HS-5 (cell line): ENCODE data around the gene VWCE.
"Not testable (repeated sequence)": the region's sequence is repeated elsewhere in the genome, so short reads cannot be mapped to it uniquely, and the experiment has no call there.

Experiments
- DNase-seq: peaks from one replicate; pipeline ENCODE4 v3.0.0-alpha.2; 2012; ENCODE audit warnings: low read depth

VWCE gene

GRCh38 chr11:61252332-61252731, 42.8 kb downstream of the VWCE start:
- DNase-seq, result not testable (repeated sequence)

GRCh38 chr11:61250796-61251765, 44.0 kb downstream of the VWCE start:
- not testable (repeated sequence) for DNase-seq

- DNase-seq, result not testable (repeated sequence)
Observed at GRCh38 chr11:61249201-61249600, 45.9 kb downstream of the VWCE start.

- not testable (repeated sequence) for DNase-seq
Observed at GRCh38 chr11:61248071-61248470, 47.0 kb downstream of the VWCE start.

- DNase-seq, result not testable (repeated sequence)
Observed at GRCh38 chr11:61245284-61245964, 49.7 kb downstream of the VWCE start.

GRCh38 chr11:61241526-61241925, 53.6 kb downstream of the VWCE start:
- not testable (repeated sequence) for DNase-seq

GRCh38 chr11:61240875-61241274, 54.2 kb downstream of the VWCE start, which contains the start of gene PGA5:
PGA5 (plus strand) TSS chr11:61241175; CDS start chr11:61241227, 52 bp downstream.
- not testable (repeated sequence) for DNase-seq

GRCh38 chr11:61240288-61240687, 54.8 kb downstream of the VWCE start:
- DNase-seq, result not testable (repeated sequence)

- DNase-seq, result not testable (repeated sequence)
Observed at GRCh38 chr11:61237130-61237529, 58.0 kb downstream of the VWCE start.

- not testable (repeated sequence) for DNase-seq
Observed at GRCh38 chr11:61232548-61233145, 62.5 kb downstream of the VWCE start.

GRCh38 chr11:61231585-61231984, 63.5 kb downstream of the VWCE start:
- DNase-seq, result not testable (repeated sequence)

GRCh38 chr11:61231033-61231432, 64.1 kb downstream of the VWCE start:
- DNase-seq, result not testable (repeated sequence)

- DNase-seq, result not testable (repeated sequence)
Observed at GRCh38 chr11:61229458-61229857, 65.7 kb downstream of the VWCE start.

GRCh38 chr11:61226457-61227137, 68.5 kb downstream of the VWCE start:
- not testable (repeated sequence) for DNase-seq

GRCh38 chr11:61222692-61223091, 72.4 kb downstream of the VWCE start:
- not testable (repeated sequence) for DNase-seq

GRCh38 chr11:61222047-61222446, 73.1 kb downstream of the VWCE start, which contains the start of gene PGA4:
PGA4 (plus strand) TSS chr11:61222347; CDS start chr11:61222401, 54 bp downstream.
- not testable (repeated sequence) for DNase-seq

GRCh38 chr11:61219016-61219415, 76.1 kb downstream of the VWCE start:
- not testable (repeated sequence) for DNase-seq

- not testable (repeated sequence) for DNase-seq
Observed at GRCh38 chr11:61218306-61218705, 76.8 kb downstream of the VWCE start.

GRCh38 chr11:61213711-61214324, 81.3 kb downstream of the VWCE start:
- DNase-seq, result not testable (repeated sequence)

- not testable (repeated sequence) for DNase-seq
Observed at GRCh38 chr11:61212202-61212601, 82.9 kb downstream of the VWCE start.
